GM12878 (cell line): Measurements from ENCODE around the gene SKIDA1.

Source experiments
- CEBPB ChIP-seq, 2 experiments: fragments of 150-350 bp in 1 of 2; IDR thresholded peaks; 2 replicates each; pipeline ENCODE4 v1.6.1; 2012 to 2014; ENCODE audit warnings: low read depth in 2 of 2, low read length in 2 of 2, borderline replicate concordance in 1 of 2, inconsistent platforms in 1 of 2
- CTCF ChIP-seq, 3 experiments: IDR thresholded peaks in 2 of 3; conservative IDR thresholded peaks in 1 of 3; 2 replicates each; pipeline ENCODE4 v1.5.1; 2011; ENCODE audit warnings: low read depth in 3 of 3, low read length in 3 of 3, mild to moderate bottlenecking in 3 of 3, control low read depth in 2 of 3, moderate library complexity in 2 of 3, inconsistent platforms in 1 of 3, mixed read lengths in 1 of 3; ENCODE audit not compliant: control insufficient read depth in 2 of 3, insufficient read depth in 1 of 3; ENCODE audit errors: extremely low read depth in 1 of 3
- EGR1 ChIP-seq, 2 experiments: IDR thresholded peaks; 1 replicate in 1 of 2; 2 replicates in 1 of 2; pipeline ENCODE4 v1.6.1; 2011 to 2012; ENCODE audit warnings: low read depth in 2 of 2, low read length in 2 of 2, borderline replicate concordance in 1 of 2, mild to moderate bottlenecking in 1 of 2, moderate library complexity in 1 of 2
- ELK1 ChIP-seq: IDR thresholded peaks from 2 replicates; pipeline ENCODE4 v1.6.1; 2012; ENCODE audit warnings: low read depth, low read length, improper control_type of control experiment
- GABPA ChIP-seq: IDR thresholded peaks from 2 replicates; pipeline ENCODE4 v1.6.1; 2014; ENCODE audit warnings: antibody characterized with exemption, low read depth, mild to moderate bottlenecking, inconsistent platforms
- HDAC2 ChIP-seq: fragments of 200-600 bp; sonication (generic); IDR thresholded peaks from 2 replicates; pipeline ENCODE4 v1.6.1; 2017
- MTA3 ChIP-seq: IDR thresholded peaks from 2 replicates; pipeline ENCODE4 v1.6.1; 2012; ENCODE audit warnings: low read length, inconsistent platforms, borderline replicate concordance
- NR2C1 ChIP-seq: fragments of 450-650 bp; IDR thresholded peaks from 2 replicates; pipeline ENCODE4 v1.6.1; 2017; ENCODE audit warnings: antibody characterized with exemption, mild to moderate bottlenecking, moderate library complexity
- SIN3A ChIP-seq: IDR thresholded peaks from 2 replicates; pipeline ENCODE4 v1.6.1; 2012; ENCODE audit warnings: low read depth, low read length, improper control_type of control experiment
- SP1 ChIP-seq: IDR thresholded peaks from one replicate; pipeline ENCODE4 v1.6.1; 2011; ENCODE audit warnings: low read depth, low read length
- SPI1 ChIP-seq: IDR thresholded peaks from 2 replicates; pipeline ENCODE4 v1.6.1; 2011; ENCODE audit warnings: low read depth, mild to moderate bottlenecking, low read length, moderate library complexity, borderline replicate concordance; ENCODE audit not compliant: insufficient read depth
- SUZ12 ChIP-seq: fragments of 200-600 bp; sonication (generic); IDR thresholded peaks from one replicate; pipeline ENCODE4 v1.6.1; 2018; ENCODE audit warnings: antibody characterized with exemption, mild to moderate bottlenecking; ENCODE audit not compliant: unreplicated experiment
- ZNF24 ChIP-seq: fragments of 450-650 bp; IDR thresholded peaks from 2 replicates; pipeline ENCODE4 v1.6.1; 2017; ENCODE audit warnings: antibody characterized with exemption, mild to moderate bottlenecking
- ZNF384 ChIP-seq: IDR thresholded peaks from 2 replicates; pipeline ENCODE4 v1.6.1; 2012; ENCODE audit warnings: low read depth, mild to moderate bottlenecking, low read length, improper control_type of control experiment, borderline replicate concordance

DNA sequence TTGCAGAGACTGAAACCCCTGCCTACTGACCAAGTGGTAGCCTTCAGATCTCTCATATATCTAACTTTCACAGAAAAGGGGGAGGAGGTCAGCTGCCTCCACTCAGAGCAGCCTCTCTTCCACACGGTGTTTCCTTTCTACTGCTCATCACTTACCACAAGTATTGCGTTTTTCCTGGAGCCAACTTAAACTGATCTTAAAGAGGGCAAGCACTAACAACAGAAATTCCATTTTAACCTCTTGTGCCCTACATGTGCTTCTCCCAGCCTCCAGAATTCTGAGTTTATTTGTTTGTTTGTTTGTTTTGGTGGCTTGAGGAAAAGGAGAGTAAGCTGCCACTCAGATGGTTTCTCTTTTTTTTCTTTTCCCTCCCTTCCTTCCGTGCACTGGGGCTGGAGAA lies 19.1 kb downstream of the SKIDA1 start:
- TF ChIP-seq NR2C1, result no peak
- no peak for TF ChIP-seq SUZ12
- no peak for TF ChIP-seq SP1
- no peak for TF ChIP-seq HDAC2
- no peak for TF ChIP-seq CEBPB (IDR thresholded peaks at IDR 0.05; ENCODE audit: borderline replicate concordance in 1 of 2, low read depth in 2 of 2, low read length in 2 of 2)
- TF ChIP-seq ZNF24, result no peak
- no peak for TF ChIP-seq MTA3
- no peak for TF ChIP-seq SPI1
- TF ChIP-seq CTCF (IDR thresholded peaks at IDR 0.05 in 2 of 3, conservative IDR thresholded peaks at IDR 0.05 in 1 of 3; ENCODE audit: control insufficient read depth in 2 of 3, extremely low read depth in 1 of 3, insufficient read depth in 1 of 3, low read depth in 3 of 3, low read length in 3 of 3), result no peak
- TF ChIP-seq EGR1 (IDR thresholded peaks at IDR 0.05; ENCODE audit: borderline replicate concordance in 1 of 2, low read depth in 2 of 2, low read length in 2 of 2), result no peak
- no peak for TF ChIP-seq ELK1
- no peak for TF ChIP-seq GABPA
- TF ChIP-seq SIN3A, result no peak
- no peak for TF ChIP-seq ZNF384
